CD4-positive, alpha-beta T cell (primary cell): ENCODE data around the gene GAREM1. TPM values are rescaled to one million over a fixed set of nuclear protein-coding genes. Genes with fewer than 3 reads are reported as not detected.

Source experiments
- ATAC-seq: fragments of 200-7000 bp; cut with Tn5 transposase; one replicate; pipeline ENCODE4 v1.10.0; 2022; ENCODE audit warnings: mild to moderate bottlenecking; ENCODE audit not compliant: poor library complexity
- CTCF ChIA-PET: fragments of 350-600 bp; sonication (Branson Sonifier 250); formaldehyde crosslinking; loops from one replicate; lab custom pipeline; 2021; ENCODE audit warnings: antibody characterized with exemption, inconsistent platforms; lab: Charles Lee
- POLR2A ChIA-PET: fragments of 350-600 bp; sonication (Branson Sonifier 250); formaldehyde crosslinking; loops from one replicate; lab custom pipeline; 2021; ENCODE audit warnings: antibody characterized with exemption, inconsistent platforms; lab: Charles Lee
- DNase-seq, 14 experiments: peaks; one replicate each; pipeline ENCODE4 v3.0.0-alpha.2; 2013 to 2020; ENCODE audit warnings: mixed read lengths in 2 of 14
- H3K27ac ChIP-seq, 2 donors: one replicate each; pipeline versions ENCODE4 v1.5.1 to v1.7.0; 2013; ENCODE audit warnings: low read length in 2 of 2, low read depth in 1 of 2, mild to moderate bottlenecking in 1 of 2
- H3K27me3 ChIP-seq, 2 experiments: 1 replicate in 1 of 2; 2 replicates in 1 of 2; pipeline versions ENCODE4 v1.6.1 to v1.7.0; 2013; ENCODE audit warnings: low read length in 2 of 2, control low read depth in 1 of 2, mild to moderate bottlenecking in 1 of 2, moderate library complexity in 1 of 2; ENCODE audit not compliant: insufficient read depth in 2 of 2, control insufficient read depth in 1 of 2
- H3K36me3 ChIP-seq: one replicate; pipeline ENCODE4 v1.6.1; 2013; ENCODE audit warnings: low read length, control low read depth; ENCODE audit not compliant: insufficient read depth
- H3K4me1 ChIP-seq: one replicate; pipeline ENCODE4 v1.6.1; 2013; ENCODE audit warnings: low read length, control low read depth; ENCODE audit not compliant: insufficient read depth
- H3K4me3 ChIP-seq: one replicate; pipeline ENCODE4 v1.5.1; 2013; ENCODE audit warnings: mild to moderate bottlenecking, low read length, moderate library complexity
- H3K9me3 ChIP-seq, 2 experiments: 1 replicate in 1 of 2; 2 replicates in 1 of 2; pipeline versions ENCODE4 v1.6.1 to v1.7.0; 2013; ENCODE audit warnings: low read length in 2 of 2, mild to moderate bottlenecking in 2 of 2, control low read depth in 1 of 2, moderate library complexity in 1 of 2; ENCODE audit not compliant: control insufficient read depth in 1 of 2, insufficient read depth in 1 of 2
- H3K27ac Mint-ChIP-seq: one replicate; pipeline ENCODE4 v1.8.0; 2020; ENCODE audit warnings: mixed read lengths
- H3K27me3 Mint-ChIP-seq: one replicate; pipeline ENCODE4 v1.8.0; 2021; ENCODE audit warnings: mixed read lengths
- H3K36me3 Mint-ChIP-seq: one replicate; pipeline ENCODE4 v1.8.0; 2021; ENCODE audit warnings: low read depth, mixed read lengths
- H3K4me1 Mint-ChIP-seq: one replicate; pipeline ENCODE4 v1.8.0; 2021; ENCODE audit warnings: low read depth, mixed read lengths
- H3K4me3 Mint-ChIP-seq: one replicate; pipeline ENCODE4 v1.8.0; 2020; ENCODE audit warnings: mild to moderate bottlenecking, mixed read lengths
- H3K9me3 Mint-ChIP-seq: one replicate; pipeline ENCODE4 v1.8.0; 2020; ENCODE audit warnings: mixed read lengths
- CTCF ChIP-seq: fragments of 200-600 bp; IDR thresholded peaks from one replicate; pipeline ENCODE4 v1.8.0; 2022; ENCODE audit warnings: antibody characterized with exemption, mild to moderate bottlenecking
- intact Hi-C, 2 experiments: fragments of 100-400 bp; cut with DNase I in 1 of 2; cut with micrococcal nuclease in 1 of 2; formaldehyde crosslinking; loops; one replicate each; pipeline versions ENCODE4 v1.15.1 to v1.9.0; 2023 to 2025; cut with DNase I, micrococcal nuclease
- total RNA-seq, 174 experiments: library from RNA in 2 of 174; stranded (reverse) in 2 of 174; gene quantifications; one replicate each; pipeline ENCODE4 v1.2.3 and lab custom pipeline; 2021 to 2026

The GAREM1 gene
- total RNA-seq, 2 experiments from 2014 or later, result 0.14 to 0.34 TPM

- H3K27ac Mint-ChIP-seq, result no peak overlapping the region
- peaks cover 41% of the 10 kb centered on the region for H3K27me3 Mint-ChIP-seq
- intact Hi-C loops, result no loop called here
- H3K27me3 ChIP-seq, result peaks cover 0 to 3% of the 10 kb centered on the region in 2 experiments
- H3K36me3 ChIP-seq, result no peaks in the 10 kb centered on the region
- H3K36me3 Mint-ChIP-seq, result no peaks in the 10 kb centered on the region
- no peak for DNase-seq
- no peak for ATAC-seq
- POLR2A ChIA-PET, result no interaction called here
- no peaks in the 10 kb centered on the region for H3K4me1 ChIP-seq
- H3K4me3 ChIP-seq, result no peak overlapping the region
- H3K9me3 ChIP-seq, result no peaks in the 10 kb centered on the region
- no peaks in the 10 kb centered on the region for H3K9me3 Mint-ChIP-seq
- no peak overlapping the region for H3K27ac ChIP-seq
- H3K4me1 Mint-ChIP-seq, result no peaks in the 10 kb centered on the region
- no peak for TF ChIP-seq CTCF
- CTCF ChIA-PET, result no interaction called here
- H3K4me3 Mint-ChIP-seq, result no peak overlapping the region
These were observed 27.5 kb downstream of the GAREM1 start for GRCh38 chr18:32443033-32443705.

GRCh38 chr18:32442575-32442974 is 28.1 kb downstream of the GAREM1 start:
- no peaks in the 10 kb centered on the region for H3K9me3 ChIP-seq
- Mint-ChIP-seq H3K27me3 (peaks cover 35% of the 10 kb centered on the region), H3K27ac (no peak overlapping the region), H3K36me3 (no peaks in the 10 kb centered on the region), H3K9me3 (no peaks in the 10 kb centered on the region), H3K4me1 (no peaks in the 10 kb centered on the region), H3K4me3 (no peak overlapping the region)
- H3K4me3 ChIP-seq, result no peak overlapping the region
- ChIA-PET CTCF (no interaction called here), POLR2A (no interaction called here)
- no peak for TF ChIP-seq CTCF
- ATAC-seq (no peak), DNase-seq (no peak)
- H3K27me3 ChIP-seq, result peaks cover 0 to 3% of the 10 kb centered on the region in 2 experiments
- H3K27ac ChIP-seq, result no peak overlapping the region
- H3K36me3 ChIP-seq, result no peaks in the 10 kb centered on the region
- intact Hi-C loops, result no loop called here
- no peaks in the 10 kb centered on the region for H3K4me1 ChIP-seq

DNA sequence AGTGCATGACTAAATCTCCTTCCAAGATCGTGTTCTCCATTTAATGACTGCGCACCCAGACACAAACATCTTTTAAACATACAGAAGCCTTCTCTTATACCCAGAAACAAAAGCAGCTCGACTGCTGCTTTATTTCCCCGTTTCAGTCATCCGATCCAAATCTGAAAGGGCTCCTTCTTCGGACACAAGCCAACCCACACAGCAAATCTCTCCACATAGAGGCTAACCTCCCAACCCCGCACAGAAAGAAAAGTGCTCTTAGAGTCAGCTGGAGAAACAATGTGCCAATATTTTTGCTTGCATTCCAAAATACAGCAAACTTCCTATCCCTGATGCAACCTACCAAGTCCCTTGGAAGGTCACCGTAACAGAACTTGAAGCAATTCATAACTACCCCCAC is 29.1 kb downstream of the GAREM1 start:
- no peaks in the 10 kb centered on the region for H3K4me1 ChIP-seq
- ChIA-PET POLR2A (no interaction called here), CTCF (no interaction called here)
- Mint-ChIP-seq H3K36me3 (no peaks in the 10 kb centered on the region), H3K27ac (no peak overlapping the region), H3K4me3 (no peak overlapping the region), H3K9me3 (no peaks in the 10 kb centered on the region), H3K4me1 (no peaks in the 10 kb centered on the region), H3K27me3 (peaks cover 31% of the 10 kb centered on the region)
- no peaks in the 10 kb centered on the region for H3K9me3 ChIP-seq
- H3K36me3 ChIP-seq, result no peaks in the 10 kb centered on the region
- DNase-seq (no peak), ATAC-seq (no peak)
- peaks cover 0 to 3% of the 10 kb centered on the region in 2 experiments for H3K27me3 ChIP-seq
- TF ChIP-seq CTCF, result no peak
- no peak overlapping the region for H3K27ac ChIP-seq
- no peak overlapping the region for H3K4me3 ChIP-seq
- intact Hi-C loops, result no loop called here
